HT1080 (cell line): ENCODE results near the gene NUP58. TPM values are rescaled to one million over a fixed set of nuclear protein-coding genes. Genes with fewer than 3 reads are reported as not detected.

Experiments used
- DNase-seq: peaks from one replicate; pipeline ENCODE4 v3.0.0-alpha.2; 2015; ENCODE audit warnings: low read depth
- total RNA-seq: library from RNA; depleted of rRNA; stranded (reverse); fragments of >200 nt; shearing (Covaris generic); gene quantifications from 2 replicates; pipeline ENCODE4 v1.2.3, GENCODE V29; 2014; rRNA removed

Gene NUP58
- total RNA-seq, 1 experiment from 2014 or later, result 87.6 TPM

DNA sequence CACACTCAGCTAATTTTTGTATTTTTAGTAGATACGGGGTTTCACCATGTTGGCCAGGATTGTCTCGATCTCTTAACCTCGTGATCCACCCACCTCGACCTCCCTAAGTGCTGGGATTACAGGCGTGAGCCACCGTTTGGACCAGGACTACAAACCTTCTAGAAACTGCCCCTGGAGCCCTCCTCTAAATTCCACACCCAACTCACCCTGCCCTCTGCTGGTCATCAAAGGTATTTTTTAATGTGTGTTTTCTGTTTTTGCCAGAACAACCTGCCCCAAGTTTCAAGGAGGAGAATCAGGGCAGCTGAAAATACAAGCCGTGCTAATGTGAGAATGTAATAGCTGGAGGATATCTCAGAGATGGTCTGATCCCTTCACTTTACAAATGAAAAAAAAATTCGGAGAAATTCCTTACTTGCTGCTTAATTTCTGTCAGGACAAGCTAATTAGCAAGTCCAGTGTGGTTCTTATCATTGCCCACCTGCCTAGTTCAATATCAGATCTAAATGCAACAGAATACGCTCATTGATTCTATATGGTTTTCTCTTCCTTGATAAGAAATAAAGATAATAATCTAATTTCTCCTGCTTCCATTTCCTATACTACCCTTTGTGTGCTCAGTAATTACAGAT lies 74.4 kb downstream of the NUP58 start:
- peak; percentile 37 for DNase-seq

DNA sequence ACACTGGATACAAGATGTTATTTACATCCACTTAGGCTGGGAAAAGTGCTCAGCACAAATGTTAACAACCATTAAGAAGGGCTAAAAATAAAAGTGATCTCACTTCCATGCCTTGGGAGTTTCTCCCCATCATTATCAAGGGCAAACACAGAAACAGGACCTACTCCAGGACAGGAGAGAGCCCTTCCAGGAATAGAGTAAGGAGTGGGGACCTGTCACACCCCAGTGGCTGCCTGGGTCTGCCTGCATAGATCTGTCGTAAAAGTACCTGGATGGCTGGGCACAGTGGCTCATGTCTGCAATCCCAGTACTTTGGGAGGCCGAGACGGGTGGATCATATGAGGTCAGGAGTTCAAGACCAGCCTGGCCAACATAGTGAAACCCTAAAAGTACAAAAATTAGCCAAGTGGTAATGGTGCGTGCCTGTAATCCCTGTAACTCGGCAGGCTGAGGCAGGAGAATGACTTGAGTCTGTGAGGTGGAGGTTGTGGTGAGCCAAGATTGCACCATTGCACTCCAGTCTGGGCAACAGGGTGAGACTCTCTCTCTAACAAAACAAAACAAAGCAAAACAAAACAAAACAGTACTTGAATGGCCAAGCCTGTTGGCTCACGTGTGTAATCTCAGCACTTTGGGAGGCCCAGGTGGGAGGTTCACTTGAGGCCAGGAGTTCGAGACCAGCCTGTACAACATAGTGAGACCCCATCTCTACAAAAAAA lies 76.0 kb downstream of the NUP58 start:
- DNase-seq, result no peak

DNA sequence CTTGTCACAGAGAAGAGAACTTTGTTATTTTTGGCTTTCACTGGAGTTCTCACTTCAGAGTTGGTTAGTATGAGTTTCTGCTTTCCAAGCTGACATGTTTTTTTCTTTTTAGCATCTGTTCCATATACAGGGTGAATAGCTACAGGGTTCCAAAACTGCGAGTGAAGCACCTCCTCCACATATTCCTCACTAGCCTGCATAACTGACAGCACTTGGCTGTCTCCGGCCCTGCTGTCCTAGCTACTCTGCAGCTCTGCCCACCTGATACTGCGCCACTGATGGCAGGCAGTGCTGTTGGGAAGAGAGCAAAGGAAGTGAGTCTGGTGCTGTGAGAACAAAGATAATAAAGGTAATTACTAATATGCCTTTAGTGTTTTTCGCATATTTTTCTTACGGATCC lies 77.1 kb downstream of the NUP58 start:
- no peak for DNase-seq

DNA sequence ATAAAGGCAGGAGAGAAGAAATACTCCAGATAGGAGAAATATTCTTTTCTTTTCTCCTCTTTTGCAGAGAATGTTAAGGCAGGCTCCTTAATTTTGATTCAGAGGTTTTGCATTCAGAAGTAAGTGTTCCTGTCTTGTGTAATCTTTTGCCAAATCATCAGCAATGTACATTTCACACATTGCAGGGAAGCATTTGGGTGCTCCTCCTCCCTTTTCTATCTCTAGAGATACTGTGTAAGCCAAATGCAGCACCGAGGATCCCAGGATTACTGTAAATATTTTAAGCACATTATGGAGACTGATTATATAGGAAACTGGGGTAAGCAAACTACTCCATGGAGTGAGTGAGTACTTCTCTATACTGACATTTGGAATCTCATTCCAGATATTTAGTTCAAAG lies 77.6 kb downstream of the NUP58 start:
- DNase-seq, result no peak

DNA sequence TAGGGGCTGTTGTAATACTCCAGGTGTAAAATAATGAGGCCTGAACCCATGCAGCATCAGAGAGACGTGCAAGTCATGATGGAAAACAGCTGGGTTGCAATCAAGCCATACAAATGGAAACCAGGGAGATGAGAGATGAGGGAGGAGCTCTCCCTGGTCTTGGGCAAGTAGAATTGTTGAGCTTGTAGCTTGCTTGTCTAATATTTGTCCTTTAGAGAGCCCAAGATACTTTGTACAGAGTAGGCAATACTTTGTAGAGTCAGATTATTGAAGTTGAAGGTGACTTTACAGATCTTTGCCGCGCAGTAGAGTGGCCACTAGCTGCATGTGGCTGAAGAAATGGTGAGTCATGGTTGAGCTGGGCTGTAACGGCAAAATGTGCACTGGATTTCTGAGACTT lies 78.7 kb downstream of the NUP58 start:
- DNase-seq, result peak; percentile 28

DNA sequence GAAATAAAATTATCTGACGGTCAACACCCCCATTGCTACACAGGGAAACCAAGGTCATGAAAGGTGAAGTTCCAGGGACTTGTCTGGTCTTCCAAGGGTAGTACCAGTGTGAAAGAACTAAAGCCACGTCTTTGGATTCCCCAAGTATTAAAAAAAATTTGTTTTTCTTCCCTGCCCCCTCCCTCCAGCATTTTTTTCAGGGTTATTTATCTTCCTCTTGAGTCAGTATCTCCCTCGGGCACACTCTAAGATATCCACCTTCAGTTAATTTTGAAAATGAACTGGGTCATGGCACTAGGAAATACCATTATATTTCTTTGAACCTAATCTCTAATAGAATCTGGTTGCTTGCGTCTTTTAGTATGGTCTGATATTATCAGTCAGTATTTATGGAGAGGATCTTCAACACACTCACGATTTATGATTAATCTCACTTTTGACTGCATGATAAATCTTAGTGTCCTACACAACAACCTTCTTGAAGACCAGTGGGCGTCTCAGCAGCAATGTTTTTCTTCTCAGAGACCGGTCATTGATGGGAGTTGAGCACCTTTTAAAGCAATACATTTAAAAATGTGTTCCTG lies 79.4 kb downstream of the NUP58 start:
- DNase-seq, result no peak

DNA sequence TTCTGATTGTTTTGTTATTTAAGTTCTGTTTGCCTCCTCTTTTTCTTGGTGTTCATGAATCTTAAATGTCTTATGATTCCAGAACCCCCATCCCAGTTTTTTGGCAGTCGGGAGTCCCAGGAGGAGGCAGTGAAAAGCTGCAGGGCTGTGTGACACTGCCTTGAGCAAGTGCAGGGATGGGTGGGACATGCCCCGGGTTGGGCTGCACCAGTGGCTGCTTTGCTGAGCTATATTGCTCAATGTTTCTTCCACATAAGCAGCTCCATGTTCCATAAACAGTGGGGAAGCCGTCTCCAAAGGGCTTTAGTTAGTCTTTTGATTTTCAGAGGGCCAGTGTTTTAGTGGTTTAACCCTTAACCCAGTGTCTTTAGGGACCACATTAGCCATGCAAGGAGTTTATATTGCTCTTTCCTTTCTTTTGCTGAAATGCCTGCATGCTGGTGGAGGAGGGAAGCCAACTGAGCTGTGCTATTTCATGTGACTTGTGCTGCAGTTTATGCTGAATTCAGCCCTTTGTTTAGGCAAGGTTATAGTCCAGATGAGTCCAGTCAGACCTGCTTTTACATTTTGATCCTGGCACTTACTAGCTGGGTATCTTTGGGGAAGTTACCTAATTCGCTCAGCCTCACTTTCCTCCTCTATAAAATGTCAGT lies 83.5 kb downstream of the NUP58 start:
- no peak for DNase-seq

DNA sequence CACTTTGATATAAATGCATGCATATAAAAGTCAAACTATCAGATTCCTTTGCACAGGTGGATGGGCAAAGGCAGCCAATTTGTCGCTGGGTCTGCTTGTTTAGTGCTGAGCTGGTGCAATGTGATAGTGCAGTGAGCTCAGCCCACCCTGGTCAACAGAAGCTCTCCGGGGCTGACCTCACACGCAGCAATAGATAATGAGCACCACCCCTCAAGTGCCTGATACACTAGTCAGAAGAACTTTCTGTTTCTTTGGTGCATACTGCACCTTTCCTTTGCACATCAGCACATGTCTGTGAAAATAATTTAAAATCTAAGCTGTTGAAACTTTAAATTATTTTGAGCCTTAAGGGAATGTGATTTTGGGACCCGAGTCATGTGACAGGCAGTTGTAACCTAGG lies 90.5 kb downstream of the NUP58 start:
- no peak for DNase-seq

Other genes starting within 250 kb of the NUP58 start
- 0.20 and 0.27 TPM in 2 replicates for gene PABPC3, start 205.5 kb upstream of the NUP58 start, total RNA-seq
- not detected in 2 replicates for gene AMER2, start 129.3 kb upstream of the NUP58 start, total RNA-seq
- gene MTMR6, start 14.1 kb upstream of the NUP58 start, total RNA-seq, result 17.3 and 21.2 TPM in 2 replicates
- 0.64 and 0.67 TPM in 2 replicates for gene ATP8A2, start 70.3 kb downstream of the NUP58 start, total RNA-seq